Activated CD4-positive, CD25-positive, alpha-beta regulatory T cell (primary cell): ENCODE data around the gene OBSCN.

Experiments used
- DNase-seq, 4 experiments: peaks; one replicate each; lab custom pipeline; 2025; lab: John Stamatoyannopoulos, UW

OBSCN gene

DNA sequence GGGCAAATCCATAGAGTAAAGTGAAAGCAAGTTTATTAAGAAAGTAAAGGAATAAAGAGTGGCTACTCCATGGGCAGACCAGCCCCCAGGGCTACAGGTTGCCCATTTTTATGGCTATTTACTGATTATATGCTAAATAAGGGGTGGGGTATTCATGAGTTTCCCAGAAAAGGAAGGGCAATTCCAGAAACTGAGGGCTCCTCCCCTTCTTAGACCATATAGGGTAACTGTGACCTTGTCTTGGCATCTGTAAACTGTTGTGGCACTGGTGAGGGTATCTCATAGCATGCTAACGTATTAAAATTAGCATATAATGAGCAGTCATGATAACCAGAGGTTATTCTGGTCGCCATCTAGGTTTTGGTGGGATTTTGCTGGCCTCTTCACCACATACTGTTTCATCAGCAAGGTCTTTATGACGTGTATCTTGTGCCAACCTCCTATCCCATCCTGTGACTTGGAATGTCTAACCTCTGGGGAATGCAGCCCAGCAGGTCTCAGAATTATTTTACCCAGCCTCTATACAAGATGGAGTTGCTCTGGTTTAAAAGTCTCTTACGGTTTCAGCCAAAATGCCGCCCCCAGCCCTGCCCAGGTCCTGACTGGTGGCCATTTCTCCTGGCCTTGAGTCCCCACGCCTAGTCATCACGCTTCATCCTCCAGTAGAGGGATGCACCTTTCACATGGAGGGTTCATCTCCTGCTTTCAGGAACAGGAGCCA is 209.8 kb downstream of the OBSCN start:
- no peak for DNase-seq

DNA sequence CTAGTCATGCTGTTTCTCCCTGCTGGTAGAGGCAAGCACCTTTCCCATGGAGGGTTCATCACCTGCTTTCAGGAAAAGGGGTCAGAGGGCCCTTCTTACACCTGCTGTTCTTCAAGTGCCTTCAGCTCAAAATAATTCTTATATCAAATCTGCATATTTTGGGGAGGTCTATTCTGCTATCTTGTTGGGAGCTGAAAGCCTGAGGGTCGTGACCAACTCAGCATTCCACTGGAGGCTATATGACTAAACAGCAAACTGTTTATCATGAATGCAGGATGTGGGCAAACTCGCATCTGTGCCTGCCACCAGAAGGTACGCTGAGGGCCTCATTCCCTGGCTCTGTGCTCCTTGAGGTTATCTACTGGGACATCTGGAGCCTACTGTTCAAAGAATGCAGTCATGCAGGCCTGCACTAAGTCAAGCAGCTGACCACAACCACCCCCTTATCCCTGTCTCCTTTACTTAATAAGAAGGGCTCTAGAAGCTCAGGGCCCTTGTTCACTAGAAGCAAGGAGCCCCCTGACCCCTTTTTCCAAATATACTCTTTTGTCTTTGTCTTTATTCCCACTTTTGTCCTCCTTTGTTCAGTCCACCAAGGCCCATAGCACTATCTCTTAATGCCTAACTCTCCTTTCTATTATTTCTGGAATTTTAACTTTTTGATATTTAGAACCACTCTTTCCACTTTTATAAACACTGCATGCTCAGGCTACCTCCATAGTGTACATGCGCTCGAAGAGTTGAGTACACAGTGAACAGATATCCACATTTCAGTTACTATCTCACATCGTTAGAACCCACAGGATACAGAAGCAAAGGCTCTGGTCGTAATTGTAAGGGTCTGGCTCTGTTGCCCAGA is 213.4 kb downstream of the OBSCN start:
- no peak for DNase-seq

DNA sequence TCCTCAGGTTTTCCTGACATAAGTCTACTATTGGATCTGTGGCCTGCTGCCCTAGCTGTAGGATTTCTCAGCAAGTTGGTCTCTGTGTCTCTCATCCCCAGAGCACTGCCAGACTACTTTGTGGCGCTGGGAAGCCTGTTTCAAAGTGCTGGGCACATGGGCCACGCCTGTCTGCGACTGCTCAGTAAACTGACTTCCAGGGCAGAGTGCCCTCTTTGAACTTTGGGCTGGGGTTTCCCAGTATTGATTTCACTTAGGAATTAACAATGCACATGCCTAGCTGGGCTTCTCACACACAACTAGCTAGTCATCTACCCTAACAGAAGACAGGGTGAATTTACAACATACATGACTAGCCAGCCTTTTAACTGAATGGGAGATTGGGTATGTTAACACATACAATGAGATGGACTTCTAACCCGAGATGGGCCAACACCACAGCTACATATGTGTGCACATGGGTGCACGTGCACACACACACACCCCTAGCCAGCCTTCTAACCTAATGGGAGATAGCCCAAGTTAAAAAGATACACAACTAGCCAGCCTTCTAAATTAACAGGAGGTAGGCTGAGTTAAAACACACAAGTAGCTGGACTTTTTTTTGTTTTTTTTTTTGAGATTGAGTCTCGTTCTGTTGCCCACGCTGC is 215.7 kb downstream of the OBSCN start:
- no peak for DNase-seq

DNA sequence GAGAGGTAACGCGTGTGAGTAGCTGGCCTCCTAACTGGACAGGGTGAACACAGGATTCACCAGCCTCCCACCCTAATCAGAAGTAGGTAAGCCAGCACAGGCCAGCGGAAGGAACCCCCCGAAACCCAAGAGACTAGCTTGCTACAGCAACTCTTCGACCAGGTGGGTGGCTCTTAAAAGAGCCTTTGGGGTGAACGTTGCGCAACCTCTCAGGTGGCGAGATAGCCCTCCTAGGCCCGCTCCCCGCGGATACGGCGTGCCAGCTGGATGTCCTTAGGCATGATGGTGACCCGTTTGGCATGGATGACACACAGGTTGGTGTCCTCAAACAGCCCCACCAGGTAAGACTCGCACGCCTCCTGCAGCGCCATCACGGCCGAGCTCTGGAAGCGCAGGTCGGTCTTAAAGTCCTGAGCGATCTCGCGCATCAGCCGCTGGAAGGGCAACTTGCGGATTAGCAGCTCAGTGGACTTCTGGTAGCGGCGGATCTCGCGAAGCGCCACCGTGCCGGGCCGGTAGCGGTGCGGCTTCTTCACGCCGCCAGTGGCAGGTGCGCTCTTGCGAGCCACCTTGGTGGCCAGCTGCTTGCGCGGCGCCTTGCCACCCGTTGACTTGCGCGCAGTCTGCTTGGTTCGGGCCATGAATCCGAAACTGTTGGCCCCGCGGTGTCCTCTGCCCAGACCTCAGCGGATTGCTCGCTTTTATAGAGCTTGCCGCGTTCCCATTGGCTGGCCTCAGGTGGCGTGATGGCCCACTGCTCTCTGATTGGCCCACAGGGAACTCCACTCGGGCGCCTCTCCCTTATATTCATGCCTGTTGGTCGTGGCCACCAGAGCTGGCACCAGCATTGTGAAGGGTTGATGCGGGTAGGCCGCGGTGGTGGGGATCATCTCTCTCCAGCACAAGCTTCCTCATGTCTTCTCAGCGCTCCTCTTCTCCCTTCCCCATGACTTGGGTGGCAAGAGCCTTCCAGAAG is 217.1 kb downstream of the OBSCN start:
- DNase-seq: no peak

DNA sequence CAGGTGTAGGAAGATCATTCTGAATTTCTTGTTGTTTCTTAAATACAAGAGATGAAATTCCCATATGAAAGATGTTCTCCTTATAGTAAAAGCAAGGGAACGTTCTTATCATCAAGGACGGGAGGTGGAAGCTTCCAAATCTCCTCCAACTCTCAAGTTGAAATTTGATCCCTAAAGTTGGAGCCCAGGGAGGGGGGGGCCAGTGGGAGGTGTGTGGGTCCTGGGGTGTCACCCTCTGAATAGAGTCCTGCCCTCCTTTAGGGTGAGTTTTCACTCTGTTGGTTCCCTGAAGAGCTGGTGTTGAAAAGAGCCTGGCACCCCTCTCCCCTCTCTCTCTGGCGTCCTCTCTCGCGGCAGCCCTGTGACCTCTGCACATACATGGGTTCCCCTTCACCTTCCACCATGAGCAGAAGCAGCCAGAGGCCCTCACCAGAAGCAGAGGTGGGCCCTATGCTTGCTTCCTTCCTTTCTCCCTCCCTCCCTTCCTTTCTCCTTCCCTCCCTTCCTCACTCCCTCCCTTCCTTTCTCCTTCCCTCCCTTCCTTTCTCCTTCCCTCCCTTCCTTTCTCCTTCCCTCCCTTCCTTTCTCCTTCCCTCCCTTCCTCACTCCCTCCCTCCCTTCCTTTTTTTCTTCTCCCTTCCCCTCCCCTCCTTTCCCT is 218.8 kb downstream of the OBSCN start:
- DNase-seq: no peak

DNA sequence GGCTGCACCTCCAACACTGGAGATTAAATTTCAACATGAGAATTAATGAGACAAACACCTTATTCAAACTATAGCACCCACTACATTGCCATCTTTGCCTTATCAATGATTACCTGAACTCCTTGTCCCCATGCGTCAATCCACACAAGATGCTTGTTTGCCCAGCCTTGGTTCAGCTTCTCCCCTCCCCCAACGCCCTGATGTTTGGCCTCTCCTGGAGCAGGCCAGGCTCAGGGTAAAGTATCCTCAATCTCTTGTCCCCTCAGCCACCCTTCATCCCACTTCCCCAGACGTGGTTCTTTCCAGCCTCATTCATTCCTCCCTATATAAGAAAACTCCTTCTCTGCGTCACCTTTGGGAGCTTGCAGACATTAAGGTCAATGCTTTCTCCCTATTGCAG is 220.6 kb downstream of the OBSCN start:
- DNase-seq: no peak
